ENCODE measurements around the gene FBXL17. TPM values are rescaled to one million over a fixed set of nuclear protein-coding genes. Genes with fewer than 3 reads are reported as not detected.
A peak's percentile ranks its signal among the peaks of the same experiment; 100 is the strongest.

Gene FBXL17
- total and polyA plus RNA-seq, 2 of the 4 experiments (the other 2 are of a cell fraction), result 3.9 to 8.1 TPM

GRCh38 chr5:107864793-107865192 is 517.1 kb downstream of the FBXL17 start:
- TF ChIP-seq ELK1 (IDR thresholded peaks at IDR 0.05; ENCODE audit: borderline replicate concordance, low read depth, low read length) (no peak), CEBPB (IDR thresholded peaks at IDR 0.05; ENCODE audit: low read depth, low read length) (0 out of 2 replicates have a peak, but pooled peaks have one; percentile 3)
- peaks cover 9% of the 10 kb centered on the region for H3K9me1 ChIP-seq (ENCODE audit: insufficient read depth, low read length)
- H4K8ac ChIP-seq (ENCODE audit: low read depth in 2 of 2, low read length in 2 of 2), result no peak overlapping the region
- no peaks in the 10 kb centered on the region for H4K20me1 ChIP-seq (ENCODE audit: insufficient read depth, low read length)
- no peak overlapping the region for H3K14ac ChIP-seq (replicated peaks; ENCODE audit: low read depth, low read length)
- ATAC-seq (ENCODE audit: low read depth) (no peak), DNase-seq (peak; percentile 76)
- intact Hi-C loops (cut with micrococcal nuclease) (no loop called here), in situ Hi-C loops (cut with MboI; ENCODE audit: low sequenced_read_pairs) (no loop called here), dilution Hi-C loops (cut with HindIII; ENCODE audit: low sequenced_read_pairs, unreplicated experiment) (no loop called here)
- H2AK5ac ChIP-seq (ENCODE audit: low read depth, low read length), result peak overlapping the region; percentile 36; the same call in 1 of the 2 replicates
- H3K4me3 ChIP-seq (ENCODE audit: insufficient read depth, low read depth, low read length), result no peak overlapping the region
- no peak overlapping the region for H3K23ac ChIP-seq (ENCODE audit: low read depth, low read length)
- H3K18ac ChIP-seq (ENCODE audit: low read depth, low read length), result no peak overlapping the region
- no peak overlapping the region for H2BK5ac ChIP-seq (ENCODE audit: low read depth, low read length, poor library complexity, severe bottlenecking)
- POLR2A ChIA-PET (ENCODE audit: unreplicated experiment), result no interaction called here
- no peak overlapping the region for H3K9ac ChIP-seq (ENCODE audit: low read depth, low read length)
- H2AFZ ChIP-seq (replicated peaks; ENCODE audit: low read length, poor library complexity), result no peak overlapping the region
- no peak overlapping the region for H4K5ac ChIP-seq (ENCODE audit: low read depth, low read length)
- H2AK9ac ChIP-seq (replicated peaks; ENCODE audit: low read depth, low read length, poor library complexity), result no peak overlapping the region
- no peak overlapping the region for H3K56ac ChIP-seq (ENCODE audit: extremely low read depth, insufficient read depth, low read length)
- WGBS, 2 experiments (ENCODE audit: extremely low coverage in 2 of 2, insufficient read length in 1 of 2), result no CpG with 5 or more reads among the region's 2 CpGs
- no peak overlapping the region for H2BK120ac ChIP-seq (ENCODE audit: low read depth, low read length)
- 0 out of 4 replicates have a peak, but pooled peaks cover 0 to 3% of the 10 kb centered on the region in 2 experiments for H3K79me1 ChIP-seq (ENCODE audit: low read depth in 1 of 2, low read length in 2 of 2)
- H3K4ac ChIP-seq (ENCODE audit: low read depth, low read length), result no peak overlapping the region
- H3K4me2 ChIP-seq (ENCODE audit: low read depth, low read length), result no peak overlapping the region
- no peaks in the 10 kb centered on the region for H3K9me3 ChIP-seq (ENCODE audit: control insufficient read depth, insufficient read depth, low read length)
- no peak overlapping the region for H2BK20ac ChIP-seq (ENCODE audit: low read depth, low read length)
- H3K36me3 ChIP-seq (ENCODE audit: control insufficient read depth, insufficient read depth, low read length), result peaks cover 2% of the 10 kb centered on the region; the same call in 1 of the 2 replicates
- peaks cover 7% of the 10 kb centered on the region for H3K4me1 ChIP-seq (ENCODE audit: control insufficient read depth, insufficient read depth, low read length)
- CTCF ChIA-PET, result no interaction called here
- H4K91ac ChIP-seq (ENCODE audit: insufficient read depth, low read depth, low read length), result no peak overlapping the region
- H3K27ac ChIP-seq (ENCODE audit: insufficient read depth, low read length), result no peak overlapping the region
- no peaks in the 10 kb centered on the region for H3K27me3 ChIP-seq (ENCODE audit: control insufficient read depth, insufficient read depth, low read length)
- H2BK15ac ChIP-seq (ENCODE audit: low read depth, low read length), result no peak overlapping the region
- BruUV-seq (replicated peaks), result no TSS peak

Data from IMR-90 (cell line).